K562 (cell line): ENCODE results near the gene NPR1. TPM values are rescaled to one million over a fixed set of nuclear protein-coding genes. Genes with fewer than 3 reads are reported as not detected.

ENCODE experiments used
- CEBPG ChIP-seq, 3 experiments: fragments of 200-800 bp in 1 of 3; sonication (Bioruptor generic) in 1 of 3; sonication (generic) in 1 of 3; formaldehyde crosslinking in 1 of 3; IDR thresholded peaks in 2 of 3; conservative IDR thresholded peaks in 1 of 3; 2 replicates each; pipeline versions ENCODE4 v1.6.1 to v1.8.0; 2016 to 2022; ENCODE audit warnings: missing compliant biosample characterization in 2 of 3, missing genetic modification characterization in 2 of 3, mild to moderate bottlenecking in 1 of 3, missing genetic modification reagents in 1 of 3
- CHD1 ChIP-seq: fragments of 200-600 bp; sonication (generic); IDR thresholded peaks from one replicate; pipeline ENCODE4 v1.6.1; 2012; ENCODE audit warnings: mild to moderate bottlenecking, moderate library complexity, low read length, inconsistent platforms
- CLOCK ChIP-seq: fragments of 250-450 bp; sonication (Bioruptor Pico); IDR thresholded peaks from 2 replicates; pipeline ENCODE4 v1.4.0; 2020; ENCODE audit warnings: mild to moderate bottlenecking, moderate library complexity, borderline replicate concordance
- FOSL1 ChIP-seq: fragments of 200-800 bp; sonication (Bioruptor generic); conservative IDR thresholded peaks from 2 replicates; pipeline ENCODE4 v1.6.1; 2016; ENCODE audit warnings: missing genetic modification characterization, missing compliant biosample characterization
- HDAC6 ChIP-seq: IDR thresholded peaks from 2 replicates; pipeline ENCODE4 v1.6.1; 2012; ENCODE audit warnings: low read depth, mild to moderate bottlenecking, control low read depth, inconsistent platforms, low read length, moderate library complexity
- IRF9 ChIP-seq: fragments of 450-650 bp; IDR thresholded peaks from 2 replicates; pipeline ENCODE4 v1.6.1; 2016; ENCODE audit warnings: missing biosample characterization, missing genetic modification characterization
- MECOM ChIP-seq: fragments of 250-450 bp; sonication (Bioruptor Pico); IDR thresholded peaks from 2 replicates; pipeline ENCODE4 v1.8.0; 2022; ENCODE audit warnings: inconsistent platforms
- MLX ChIP-seq, 2 experiments: fragments of 450-650 bp in 1 of 2; sonication (generic) in 1 of 2; formaldehyde crosslinking; conservative IDR thresholded peaks; 2 replicates each; pipeline versions ENCODE4 v1.4.0 to v1.8.1; 2020 to 2022; ENCODE audit warnings: mild to moderate bottlenecking in 1 of 2, missing genetic modification reagents in 1 of 2
- MTA3 ChIP-seq: fragments of 450-650 bp; formaldehyde crosslinking; IDR thresholded peaks from 2 replicates; pipeline ENCODE4 v1.6.1; 2017; ENCODE audit warnings: mild to moderate bottlenecking, borderline replicate concordance
- NR4A1 ChIP-seq, 2 experiments: fragments of 250-450 bp in 1 of 2; fragments of 450-650 bp in 1 of 2; sonication (Bioruptor Pico) in 1 of 2; IDR thresholded peaks; 2 replicates each; pipeline versions ENCODE4 v1.4.0 to v1.6.1; 2016 to 2020; ENCODE audit warnings: mild to moderate bottlenecking in 2 of 2, missing compliant biosample characterization in 1 of 2, missing genetic modification characterization in 1 of 2, moderate library complexity in 1 of 2
- PBX2 ChIP-seq, 2 experiments: IDR thresholded peaks in 1 of 2; conservative IDR thresholded peaks in 1 of 2; 2 replicates each; pipeline ENCODE4 v1.6.1; 2016; ENCODE audit warnings: low read depth in 2 of 2, mild to moderate bottlenecking in 1 of 2, missing compliant biosample characterization in 1 of 2, missing genetic modification characterization in 1 of 2, moderate library complexity in 1 of 2
- SRSF3 ChIP-seq: fragments of 200-400 bp; formaldehyde crosslinking; IDR thresholded peaks from 2 replicates; pipeline ENCODE4 v1.6.1; 2016; ENCODE audit warnings: mild to moderate bottlenecking, low read length, moderate library complexity; ENCODE audit not compliant: insufficient read depth
- WHSC1 ChIP-seq: IDR thresholded peaks from one replicate; pipeline ENCODE4 v1.6.1; 2012; ENCODE audit warnings: low read length, control low read depth, inconsistent platforms
- YBX1 ChIP-seq: fragments of 450-650 bp; IDR thresholded peaks from 2 replicates; pipeline ENCODE4 v1.7.1; 2016; ENCODE audit warnings: mild to moderate bottlenecking
- ZFP30 ChIP-seq: fragments of 250-450 bp; sonication (Bioruptor Pico); IDR thresholded peaks from 2 replicates; pipeline ENCODE4 v1.8.0; 2022; ENCODE audit warnings: moderate library complexity, mild to moderate bottlenecking, inconsistent platforms, borderline replicate concordance
- ZNF124 ChIP-seq: sonication (generic); formaldehyde crosslinking; IDR thresholded peaks from 2 replicates; pipeline ENCODE4 v1.8.1; 2022; ENCODE audit warnings: missing genetic modification reagents
- ZNF584 ChIP-seq: fragments of 200-800 bp; sonication (Bioruptor generic); IDR thresholded peaks from 2 replicates; pipeline ENCODE4 v1.6.1; 2016; ENCODE audit warnings: low read depth, mild to moderate bottlenecking, missing genetic modification characterization, missing compliant biosample characterization
- ZNF778 ChIP-seq: fragments of 450-650 bp; formaldehyde crosslinking; IDR thresholded peaks from 2 replicates; pipeline ENCODE4 v1.4.0; 2020; ENCODE audit warnings: mild to moderate bottlenecking, moderate library complexity
- polyA plus RNA-seq, 8 experiments: library from polyadenylated mRNA; depleted of rRNA in 4 of 8; stranded (reverse) in 5 of 8; unstranded in 3 of 8; fragments of >200 nt; fragmentation: Nextera tagmentation in 2 of 8; fragmentation: Illumina TruSeq in 1 of 8; extraction: Ambion mirVana in 2 of 8; extraction: Trizol in 1 of 8; gene quantifications; 2 replicates each; pipeline versions ENCODE4 v1.2.1 to v1.2.3, GENCODE V29; 2011 to 2014; ENCODE audit warnings: inconsistent platforms in 1 of 8, missing spikeins in 1 of 8
- total RNA-seq, 7 experiments: library from RNA; depleted of rRNA in 6 of 7; stranded (reverse); fragments of >200 nt in 6 of 7; fragmentation: Illumina TruSeq in 2 of 7; extraction: Trizol in 2 of 7; gene quantifications; 2 replicates each; pipeline versions ENCODE4 v1.2.1 to v1.2.3, GENCODE V29; 2011 to 2021; ENCODE audit warnings: low replicate concordance in 1 of 7

NPR1 gene
- total and polyA plus RNA-seq, 9 of the 15 experiments (the other 6 are each of a cell fraction or from before 2014, with no cell fraction given): 0.05 to 0.16 (median 0.06) TPM; not detected in 6

- TF ChIP-seq CHD1 (no peak), NR4A1 (CRISPR knock-in tag; IDR thresholded peaks at IDR 0.05) (0 out of 2 replicates have a peak, but pooled peaks have one; percentile 72), NR4A1 (tag; IDR thresholded peaks at IDR 0.05) (no peak; the same call in 1 of the 2 replicates), MLX (CRISPR knock-in tag; conservative IDR thresholded peaks at IDR 0.05) (no peak), WHSC1 (no peak), ZNF124 (CRISPR knock-in tag) (no peak), PBX2 (CRISPR knock-in tag; IDR thresholded peaks at IDR 0.05; ENCODE audit: low read depth) (peak; percentile 80), PBX2 (tag; conservative IDR thresholded peaks at IDR 0.05; ENCODE audit: low read depth) (peak; percentile 97), ZNF778 (CRISPR knock-in tag) (no peak), FOSL1 (tag) (0 out of 2 replicates have a peak, but pooled peaks have one; percentile 15), MECOM (CRISPR knock-in tag) (peak; percentile 61; the same call in 1 of the 2 replicates), MTA3 (peak; percentile 72; the same call in 1 of the 2 replicates), HDAC6 (no peak), CEBPG (CRISPR knock-in tag; IDR thresholded peaks at IDR 0.05) (peak; percentile 55), CEBPG (tag; conservative IDR thresholded peaks at IDR 0.05 in 1 of 2, IDR thresholded peaks at IDR 0.05 in 1 of 2) (no peak; a peak in 1 of 4 replicates), IRF9 (no peak), YBX1 (no peak), ZFP30 (no peak), ZNF584 (CRISPR knock-in tag) (no peak), SRSF3 (no peak), CLOCK (no peak)
Measured at GRCh38 chr1:153727463-153728304, 49.2 kb downstream of the NPR1 start, which contains the start of gene INTS3 (continued).
